Suprapubic skin (tissue), 4 donors: ENCODE measurements around the gene TMEM175.

Experiments used
- EP300 ChIP-seq: sonication (generic); formaldehyde crosslinking; IDR thresholded peaks from one replicate; pipeline ENCODE4 v1.6.1; 2017; ENCODE audit warnings: antibody characterized with exemption
- POLR2A ChIP-seq, 2 donors: fragments of 450-650 bp; IDR thresholded peaks; one replicate each; pipeline ENCODE4 v1.6.1; 2017; ENCODE audit warnings: antibody characterized with exemption in 2 of 2, mild to moderate bottlenecking in 2 of 2, moderate library complexity in 2 of 2
- POLR2AphosphoS5 ChIP-seq, 3 donors: sonication (generic); formaldehyde crosslinking; IDR thresholded peaks; one replicate each; pipeline ENCODE4 v1.6.1; 2017; ENCODE audit warnings: antibody characterized with exemption in 3 of 3
- TF ChIP-seq, protein P1 (sequence below), 2 donors: fragments of 200-600 bp in 1 of 2; fragments of 450-650 bp in 1 of 2; sonication (generic) in 1 of 2; IDR thresholded peaks; one replicate each; pipeline ENCODE4 v1.5.1; 2016 to 2019; ENCODE audit warnings: antibody characterized with exemption in 2 of 2, mild to moderate bottlenecking in 1 of 2, moderate library complexity in 1 of 2

- TF ChIP-seq, protein P1, sequence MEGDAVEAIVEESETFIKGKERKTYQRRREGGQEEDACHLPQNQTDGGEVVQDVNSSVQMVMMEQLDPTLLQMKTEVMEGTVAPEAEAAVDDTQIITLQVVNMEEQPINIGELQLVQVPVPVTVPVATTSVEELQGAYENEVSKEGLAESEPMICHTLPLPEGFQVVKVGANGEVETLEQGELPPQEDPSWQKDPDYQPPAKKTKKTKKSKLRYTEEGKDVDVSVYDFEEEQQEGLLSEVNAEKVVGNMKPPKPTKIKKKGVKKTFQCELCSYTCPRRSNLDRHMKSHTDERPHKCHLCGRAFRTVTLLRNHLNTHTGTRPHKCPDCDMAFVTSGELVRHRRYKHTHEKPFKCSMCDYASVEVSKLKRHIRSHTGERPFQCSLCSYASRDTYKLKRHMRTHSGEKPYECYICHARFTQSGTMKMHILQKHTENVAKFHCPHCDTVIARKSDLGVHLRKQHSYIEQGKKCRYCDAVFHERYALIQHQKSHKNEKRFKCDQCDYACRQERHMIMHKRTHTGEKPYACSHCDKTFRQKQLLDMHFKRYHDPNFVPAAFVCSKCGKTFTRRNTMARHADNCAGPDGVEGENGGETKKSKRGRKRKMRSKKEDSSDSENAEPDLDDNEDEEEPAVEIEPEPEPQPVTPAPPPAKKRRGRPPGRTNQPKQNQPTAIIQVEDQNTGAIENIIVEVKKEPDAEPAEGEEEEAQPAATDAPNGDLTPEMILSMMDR (IDR thresholded peaks at IDR 0.05) = no peak
- TF ChIP-seq POLR2A (IDR thresholded peaks at IDR 0.05) (no peak), POLR2AphosphoS5 (IDR thresholded peaks at IDR 0.05) (no peak), EP300 (no peak)
These were observed 46.9 kb downstream of the TMEM175 start for GRCh38 chr4:978957-979701.
